PC-3 (cell line): ENCODE results near the gene NACC2.

Experiments
- CTCF ChIP-seq: fragments of 300-600 bp; sonication (generic); conservative IDR thresholded peaks from 2 replicates; pipeline ENCODE4 v1.5.1; 2017; ENCODE audit warnings: antibody characterized with exemption, low read depth, mild to moderate bottlenecking, low read length
- EZH2 ChIP-seq: fragments of 300-600 bp; sonication (generic); IDR thresholded peaks from one replicate; pipeline ENCODE4 v1.6.1; 2017; ENCODE audit warnings: antibody characterized with exemption, mild to moderate bottlenecking, low read length; ENCODE audit not compliant: unreplicated experiment

- no peak for TF ChIP-seq CTCF
- no peak for TF ChIP-seq EZH2
Measured at GRCh38 chr9:136127313-136127712, 32.2 kb upstream of the NACC2 start.
